Amniotic stem cell (primary cell): Measurements from ENCODE around the gene ANXA3.
"Not testable (repeated sequence)": the region's sequence is repeated elsewhere in the genome, so short reads cannot be mapped to it uniquely, and the experiment has no call there.

Experiments used
- DNase-seq: peaks from one replicate; lab custom pipeline; 2025; lab: John Stamatoyannopoulos, UW

The ANXA3 gene

DNA sequence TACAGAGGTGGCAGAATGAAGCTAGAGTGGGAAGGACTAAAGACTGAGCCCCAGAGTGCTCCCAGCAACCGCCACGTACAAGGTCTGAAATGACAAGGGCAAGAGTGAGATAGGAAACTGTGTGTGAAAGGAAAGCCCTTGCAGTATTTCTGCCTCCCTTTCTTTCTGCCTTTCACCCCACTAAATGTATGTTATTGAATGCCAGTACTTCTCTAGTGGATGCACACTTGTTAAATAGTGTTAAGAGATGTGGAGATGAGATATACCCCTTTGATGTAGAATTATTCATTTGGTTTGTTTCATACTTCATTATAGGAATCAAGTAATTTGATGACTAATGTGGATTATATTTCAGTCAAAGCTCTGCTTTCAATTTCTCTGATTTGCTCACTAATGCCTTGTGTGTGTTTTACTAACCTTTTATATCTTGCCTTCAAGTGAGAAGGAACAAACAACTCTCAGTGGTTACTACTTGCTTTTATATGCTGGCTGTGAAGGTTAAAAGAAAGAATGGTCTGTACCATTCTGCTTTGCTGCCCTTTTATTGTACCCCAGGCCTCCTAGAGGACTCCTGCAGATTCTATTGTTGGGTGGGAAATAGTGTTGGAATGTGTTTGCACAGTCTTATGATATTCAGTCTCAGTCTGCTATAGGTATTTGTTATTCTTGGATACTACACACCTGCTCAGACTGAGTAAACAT lies 8.0 kb upstream of the ANXA3 start:
- DNase-seq = no peak

DNA sequence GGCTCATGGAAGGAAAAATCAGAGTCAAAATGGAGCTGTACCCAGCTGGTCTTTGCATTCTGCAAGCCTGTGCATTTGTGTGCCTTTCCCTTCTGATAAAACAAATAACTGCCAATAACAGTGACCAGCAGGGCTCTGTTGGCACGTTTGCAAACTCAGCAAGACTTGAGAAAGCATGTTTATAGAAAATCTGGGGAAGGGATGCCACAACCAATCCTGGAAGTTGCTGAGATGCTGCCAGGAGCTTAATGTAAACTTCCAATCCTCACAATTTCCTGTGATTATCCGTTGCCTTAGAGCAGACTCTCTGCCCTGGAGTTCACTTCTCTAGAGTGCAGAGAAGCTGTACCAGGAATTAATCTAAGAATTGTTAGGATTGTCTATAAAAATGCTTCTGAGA lies 6.9 kb upstream of the ANXA3 start:
- no peak for DNase-seq

DNA sequence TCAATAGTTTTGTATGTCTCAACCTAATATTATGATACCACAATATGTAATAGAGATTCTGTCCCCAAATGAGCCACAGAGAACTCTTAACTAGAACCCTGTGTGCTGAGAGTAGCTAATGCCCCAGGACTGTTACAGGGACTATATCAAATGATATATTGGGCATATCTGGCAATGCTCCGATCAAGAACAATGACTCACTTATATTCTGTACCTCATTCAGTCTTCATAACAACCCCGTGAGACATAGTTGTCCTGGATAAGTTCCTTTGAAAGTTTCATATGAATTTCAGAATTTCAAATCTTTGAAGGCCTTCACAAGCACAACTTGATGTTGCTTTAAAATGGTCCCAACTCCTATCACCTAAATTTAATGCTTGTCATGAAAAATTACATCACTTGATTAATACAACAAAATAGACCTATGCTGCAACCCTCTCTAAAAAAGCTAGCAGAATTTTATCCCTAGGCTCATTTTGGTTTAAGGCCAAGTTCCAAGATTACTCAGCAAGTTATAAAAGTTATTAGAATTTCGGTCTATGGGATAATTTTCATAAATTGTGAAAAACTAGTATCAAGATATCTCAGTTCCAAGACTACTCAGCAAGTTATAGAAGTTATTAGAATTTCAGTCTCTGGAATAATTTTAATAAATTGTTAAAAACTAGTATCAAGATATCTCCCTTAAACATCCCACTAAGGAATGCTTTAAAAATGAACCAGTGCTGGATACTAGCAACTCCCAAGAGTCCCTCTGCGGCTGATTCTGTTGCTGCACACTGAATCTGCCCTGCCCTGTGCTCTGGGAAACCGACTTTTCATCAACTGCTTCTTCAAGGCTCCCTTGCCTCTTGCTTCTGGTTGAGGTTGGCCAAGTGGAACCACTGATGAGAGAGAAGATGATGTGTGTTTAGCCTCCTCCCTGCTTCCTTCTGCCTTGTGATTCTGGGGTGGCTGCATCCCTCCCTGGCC lies 6.0 kb upstream of the ANXA3 start:
- no peak for DNase-seq

DNA sequence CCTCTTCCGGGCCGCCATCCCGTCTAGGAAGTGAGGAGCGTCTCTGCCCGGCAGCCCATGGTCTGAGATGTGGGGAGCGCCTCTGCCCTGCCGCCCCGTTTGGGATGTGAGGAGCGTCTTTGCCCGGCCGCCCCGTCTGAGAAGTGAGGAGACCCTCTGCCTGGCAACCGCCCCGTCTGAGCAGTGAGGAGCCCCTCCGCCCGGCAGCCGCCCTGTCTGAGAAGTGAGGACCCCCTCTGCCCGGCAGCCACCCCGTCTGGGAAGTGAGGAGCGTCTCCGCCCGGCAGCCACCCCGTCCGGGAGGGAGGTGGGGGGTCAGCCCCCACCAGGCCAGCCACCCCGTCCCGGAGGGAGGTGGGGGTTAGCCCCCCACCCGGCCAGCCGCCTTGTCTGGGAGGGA lies 3.7 kb upstream of the ANXA3 start:
- DNase-seq = not testable (repeated sequence)

DNA sequence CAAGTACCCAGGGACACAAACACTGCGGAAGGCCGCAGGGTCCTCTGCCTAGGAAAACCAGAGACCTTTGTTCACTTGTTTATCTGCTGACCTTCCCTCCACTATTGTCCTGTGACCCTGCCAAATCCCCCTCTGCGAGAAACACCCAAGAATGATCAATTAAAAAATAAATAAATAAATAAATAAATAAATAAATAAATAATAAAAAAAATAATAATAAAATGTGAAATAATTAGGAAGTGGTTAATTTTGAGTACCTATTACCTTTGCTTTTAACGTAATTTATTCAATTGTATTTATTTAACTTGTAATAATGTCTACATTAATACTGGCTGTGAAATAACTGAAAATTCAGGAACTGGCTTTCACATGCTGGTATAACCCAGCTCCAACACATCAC lies 2.7 kb upstream of the ANXA3 start:
- not testable (repeated sequence) for DNase-seq

DNA sequence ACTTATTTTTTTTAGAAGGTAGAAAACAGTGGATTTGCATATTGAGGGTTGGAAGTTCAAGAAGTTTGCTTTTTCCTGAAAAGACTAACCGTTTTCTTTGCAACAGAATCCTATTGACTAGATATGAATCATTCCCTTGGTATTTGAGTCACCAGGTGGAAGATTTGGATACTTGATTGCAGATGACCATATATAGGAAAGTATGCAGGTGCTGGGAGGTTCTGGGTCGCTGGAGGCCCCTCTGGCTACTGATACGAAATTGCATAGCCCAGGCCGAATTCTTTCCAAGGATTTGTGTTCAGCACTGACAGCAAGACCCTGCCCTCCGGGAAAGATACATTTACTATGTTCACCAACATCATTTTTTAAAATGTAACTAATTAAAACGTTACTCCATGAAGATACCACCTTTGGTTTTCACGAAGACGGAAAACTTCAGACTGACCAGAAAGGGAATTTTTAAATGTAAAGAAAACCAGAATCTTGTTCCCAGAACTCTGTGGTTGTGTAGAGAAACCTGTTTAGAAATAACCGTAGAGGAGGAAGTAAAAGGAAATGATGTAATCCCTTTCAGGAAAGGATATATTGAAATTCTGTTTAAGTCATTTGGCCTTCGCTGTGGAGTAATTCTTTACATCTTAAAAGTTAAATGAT lies 946 bp downstream of the ANXA3 start:
- DNase-seq = no peak

DNA sequence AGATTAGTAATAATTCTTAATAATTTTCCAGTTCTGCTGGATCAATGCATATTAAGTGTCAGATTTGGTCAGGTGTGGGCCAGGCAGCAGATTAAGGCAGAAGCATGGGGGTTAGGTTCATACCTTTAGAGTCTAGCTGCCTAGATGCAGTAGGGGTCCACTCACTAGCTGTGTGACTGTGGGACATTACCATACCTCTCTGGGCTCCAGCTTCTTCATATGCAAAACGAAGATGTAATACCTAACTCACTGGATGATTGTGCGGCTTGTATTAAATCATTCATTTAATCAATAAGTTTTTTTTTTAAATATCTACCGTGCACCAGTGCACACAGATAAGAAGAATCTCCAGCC lies 1.4 kb downstream of the ANXA3 start:
- no peak for DNase-seq

DNA sequence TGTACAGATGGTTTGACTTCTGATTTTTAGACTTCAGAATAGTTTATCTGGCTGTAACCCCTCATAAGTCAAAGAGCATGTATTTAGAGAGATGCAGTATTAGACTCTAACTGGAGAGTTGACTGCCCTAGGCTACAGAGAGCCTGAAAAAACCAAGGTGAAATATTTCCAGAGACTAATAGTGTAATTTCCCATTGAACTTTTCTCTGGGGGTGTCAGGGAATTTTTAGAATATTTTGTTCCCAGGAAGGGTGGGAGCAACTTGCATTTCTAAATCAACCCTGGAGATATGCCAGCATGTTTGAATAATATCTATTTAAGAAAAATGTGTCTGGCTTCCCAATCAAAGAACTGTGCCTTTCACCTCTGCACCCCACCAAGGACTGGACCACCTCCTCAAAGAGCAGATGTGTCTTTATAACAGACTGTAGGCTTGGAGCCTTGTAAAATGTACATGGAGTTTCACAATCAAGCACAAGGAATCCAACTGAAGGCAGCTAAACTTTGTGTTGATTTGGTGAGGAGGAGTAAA lies 2.0 kb downstream of the ANXA3 start:
- no peak for DNase-seq

DNA sequence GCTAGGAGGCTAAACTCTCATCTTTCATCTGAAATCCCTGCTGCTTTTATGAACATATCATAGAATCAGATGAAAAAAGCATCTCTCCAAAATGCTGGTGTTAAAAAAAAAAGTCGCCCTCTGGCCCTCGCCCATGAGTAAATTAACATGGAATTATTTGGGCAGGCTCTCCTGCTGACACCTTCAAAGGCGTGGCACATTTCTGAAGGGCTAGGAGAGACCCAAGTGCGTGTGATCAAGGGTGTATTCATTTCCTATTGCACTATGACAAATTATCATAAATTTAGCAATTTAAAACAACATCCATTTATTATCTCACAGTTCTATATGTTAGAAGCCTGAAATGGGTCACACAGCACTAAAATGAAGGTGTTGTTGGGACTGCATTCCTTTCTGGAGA lies 5.1 kb downstream of the ANXA3 start:
- no peak for DNase-seq

DNA sequence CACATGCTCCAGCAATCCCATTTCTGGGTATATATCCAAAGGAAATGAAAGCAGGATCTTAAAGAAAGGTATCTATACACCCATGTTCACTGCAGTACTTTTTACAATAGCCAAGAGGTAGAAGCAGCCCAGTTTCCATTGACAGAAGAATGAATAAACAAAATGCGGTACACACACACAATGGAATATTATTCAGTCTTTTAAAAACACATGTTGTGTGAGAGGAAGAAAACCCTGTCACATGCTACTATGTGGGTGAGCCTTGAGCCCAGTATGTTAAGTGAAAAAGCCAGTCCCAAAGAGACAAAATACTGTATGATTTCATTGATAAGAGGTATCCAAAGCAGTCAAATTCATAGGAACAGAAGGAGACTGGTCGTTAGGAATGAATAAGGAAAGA lies 6.3 kb downstream of the ANXA3 start:
- DNase-seq = no peak

DNA sequence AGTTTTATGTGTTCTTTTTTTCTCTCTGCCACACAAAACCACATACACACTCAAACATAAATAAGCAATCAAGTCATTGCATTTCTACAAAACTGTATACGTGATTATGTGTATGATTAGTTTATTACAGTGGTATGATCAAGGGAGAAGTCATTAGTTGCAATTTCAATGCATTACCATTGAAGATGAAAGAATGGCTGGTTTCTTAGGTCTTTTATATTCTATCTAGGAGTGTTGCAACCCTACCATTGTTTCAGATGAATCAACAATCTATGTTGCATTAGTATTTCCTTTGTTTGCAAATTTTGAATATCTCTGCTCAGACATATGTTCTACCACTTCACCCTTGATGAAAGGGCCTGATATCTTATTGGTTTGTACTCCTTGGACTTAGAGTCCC lies 6.8 kb downstream of the ANXA3 start:
- no peak for DNase-seq

DNA sequence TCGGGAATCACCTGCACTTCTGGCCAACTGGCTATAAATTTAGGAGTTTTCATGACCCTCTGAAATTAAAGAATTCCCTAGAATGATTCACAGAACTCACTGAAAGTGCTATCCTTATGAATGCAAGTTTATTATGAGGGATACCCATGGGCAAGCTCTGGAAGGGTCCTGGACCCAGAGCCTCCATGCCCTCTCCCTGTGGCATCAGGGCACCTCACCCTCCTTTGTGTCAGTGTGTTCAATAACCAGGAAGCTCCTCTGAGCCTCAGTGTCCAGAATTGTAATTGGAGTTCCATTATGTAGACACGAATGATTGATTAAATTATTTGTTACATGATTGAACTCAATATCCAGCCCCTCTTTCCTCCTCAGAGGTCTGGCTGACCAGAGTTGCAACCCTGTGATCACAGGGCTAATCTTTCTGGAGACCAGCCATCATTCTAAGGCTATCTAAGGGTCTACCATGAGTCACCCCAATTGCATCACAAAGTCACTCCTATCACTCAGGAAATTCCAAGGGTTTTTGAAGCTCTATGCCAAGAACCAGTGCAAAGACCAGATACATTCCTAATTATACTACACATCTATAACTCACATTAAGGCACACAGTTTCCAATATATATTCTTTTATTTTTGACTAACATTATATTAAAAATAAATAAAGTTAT lies 8.9 kb downstream of the ANXA3 start:
- peak; percentile 59 for DNase-seq

DNA sequence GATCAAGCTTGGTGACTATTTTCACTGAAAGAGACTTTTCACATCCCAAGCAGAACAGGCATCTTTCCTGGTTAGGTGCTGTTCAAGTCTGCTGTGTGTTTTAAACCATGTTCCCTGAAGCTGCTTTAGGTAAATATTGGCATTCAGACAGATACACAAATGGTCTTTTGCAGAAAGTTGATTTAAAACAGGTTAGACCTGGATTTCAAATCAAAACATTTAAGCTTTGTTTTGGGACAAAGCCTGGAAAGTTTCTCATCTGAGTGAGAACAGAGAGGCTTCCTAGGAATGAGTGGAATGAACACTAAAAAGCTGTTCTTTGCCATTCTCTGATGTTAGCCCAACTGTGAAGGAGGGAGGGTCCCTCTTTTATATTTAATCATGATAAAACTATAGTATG lies 10.1 kb downstream of the ANXA3 start:
- no peak for DNase-seq

DNA sequence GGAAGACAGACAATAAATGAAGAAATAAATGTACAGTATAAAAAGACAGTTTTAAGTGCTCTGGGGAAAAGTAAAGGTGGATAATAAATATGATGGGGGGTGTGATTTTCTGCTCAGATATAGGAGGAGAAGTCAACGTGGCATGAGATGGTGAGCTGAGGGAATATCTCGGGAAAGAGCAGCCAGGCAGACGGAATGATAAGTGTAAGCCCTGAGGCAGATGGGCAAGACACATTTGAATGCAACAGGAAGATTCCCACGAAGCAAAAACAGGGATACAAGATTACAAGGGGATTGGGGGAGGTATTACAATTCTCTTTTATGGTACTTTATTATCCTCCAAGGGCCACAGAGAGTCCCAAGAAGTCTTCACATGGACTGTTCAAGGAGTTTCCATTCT lies 11.1 kb downstream of the ANXA3 start:
- DNase-seq = no peak

DNA sequence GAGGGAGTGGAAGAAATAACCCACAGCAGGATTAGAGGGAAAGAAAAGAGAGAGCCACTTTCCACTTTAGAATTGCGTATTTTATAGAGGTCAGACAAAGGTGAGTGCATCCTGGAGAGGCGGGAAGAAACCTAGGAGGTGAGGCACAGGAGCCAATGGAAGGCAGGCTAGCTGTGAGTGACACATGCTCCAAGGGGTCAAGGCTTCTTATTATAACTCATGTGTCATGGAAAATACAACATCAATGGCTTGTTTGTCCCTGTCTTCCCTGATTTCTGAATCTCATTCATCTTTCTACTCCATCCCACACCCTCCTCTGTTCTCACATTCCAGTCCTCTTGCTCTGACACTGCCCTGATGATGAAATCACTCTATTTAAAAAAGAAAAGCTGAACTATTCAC lies 14.4 kb downstream of the ANXA3 start:
- no peak for DNase-seq

DNA sequence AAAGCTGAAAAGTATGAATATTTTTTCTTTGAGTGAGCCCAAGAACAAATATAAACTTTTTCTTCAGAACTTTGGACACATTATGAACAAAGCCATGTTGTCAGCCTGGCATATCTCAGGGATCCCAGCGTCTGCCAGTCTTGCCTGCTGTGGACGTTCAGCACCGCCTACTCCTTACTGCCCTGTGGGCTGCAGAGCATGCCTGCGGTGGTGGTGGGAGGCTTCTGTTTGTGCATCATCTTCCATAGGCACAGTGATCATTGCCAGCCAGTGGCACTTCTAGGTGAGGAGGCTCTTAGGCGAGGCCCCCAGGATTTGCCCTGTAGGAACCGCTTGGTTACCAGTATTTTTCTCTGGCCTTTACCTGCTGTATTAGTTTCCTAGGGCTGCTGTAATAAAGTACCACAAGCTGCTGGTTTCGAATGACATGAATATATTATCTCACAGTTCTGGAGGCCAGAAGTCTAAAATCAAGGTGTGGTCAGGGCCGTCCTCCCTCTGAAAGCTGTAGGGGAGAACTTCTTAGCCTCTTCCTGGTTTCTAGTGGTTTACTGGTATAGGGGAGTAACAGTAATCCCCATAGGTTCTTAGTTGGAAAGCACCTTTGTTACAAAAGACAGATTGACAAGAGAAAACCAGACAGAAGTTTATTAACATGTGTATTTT lies 15.4 kb downstream of the ANXA3 start:
- DNase-seq = no peak

DNA sequence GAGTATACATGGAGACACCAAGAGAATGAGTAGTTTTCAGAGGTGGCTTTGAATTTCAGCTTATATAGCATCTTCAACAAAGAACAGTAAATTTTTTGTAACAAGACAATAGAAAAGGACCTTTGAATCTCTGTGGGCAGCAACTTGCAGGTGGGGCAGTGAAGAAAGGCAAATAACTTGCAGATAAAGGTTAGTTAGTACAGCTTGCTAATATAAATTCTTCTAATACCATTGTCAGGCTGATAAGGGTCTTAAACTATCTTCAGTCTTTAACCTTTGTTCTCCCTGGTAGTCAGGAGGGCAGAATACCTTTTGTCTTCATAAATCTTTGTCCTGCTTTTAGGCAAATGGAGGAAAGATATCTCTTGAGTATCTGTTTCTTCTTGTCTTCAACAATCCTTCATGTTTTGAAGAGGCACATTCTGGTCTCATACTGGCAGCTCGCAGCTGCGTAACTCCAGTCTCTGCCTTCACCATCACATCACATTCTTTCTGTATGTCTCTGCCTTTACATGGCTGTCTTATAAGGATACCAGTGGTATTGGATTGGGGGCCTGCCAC lies 16.0 kb downstream of the ANXA3 start:
- no peak for DNase-seq

DNA sequence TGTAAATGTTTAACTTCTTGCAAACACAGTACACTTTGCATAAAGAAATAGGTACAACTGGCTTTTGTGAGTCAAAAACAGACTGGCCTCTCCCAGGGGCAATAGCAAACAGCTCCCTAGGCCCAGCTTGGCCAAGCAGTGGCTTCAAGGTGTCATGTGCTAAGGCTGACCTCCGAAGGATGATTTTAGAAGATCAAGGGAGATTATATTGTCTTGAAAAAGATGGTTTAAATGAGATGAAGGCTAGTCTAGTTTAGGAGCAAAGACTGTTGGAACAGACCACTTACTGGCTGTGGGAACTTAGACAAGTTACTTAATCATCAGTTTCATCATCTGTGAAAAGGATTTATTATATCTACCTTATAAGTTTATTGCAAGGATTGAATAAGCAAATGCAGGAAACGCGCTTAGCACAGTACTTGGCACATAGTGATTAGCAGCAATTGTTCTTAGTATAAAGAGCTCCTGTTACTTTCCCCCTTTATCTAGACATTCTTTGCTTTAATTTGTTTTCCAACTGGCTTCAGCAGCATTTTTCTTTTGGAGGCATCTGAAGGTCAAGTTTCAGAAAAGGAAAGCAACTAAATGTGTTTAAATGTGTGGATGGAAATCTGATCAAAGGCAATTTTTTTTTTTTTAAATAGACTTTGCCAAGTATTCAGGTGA lies 17.2 kb downstream of the ANXA3 start:
- DNase-seq = no peak

DNA sequence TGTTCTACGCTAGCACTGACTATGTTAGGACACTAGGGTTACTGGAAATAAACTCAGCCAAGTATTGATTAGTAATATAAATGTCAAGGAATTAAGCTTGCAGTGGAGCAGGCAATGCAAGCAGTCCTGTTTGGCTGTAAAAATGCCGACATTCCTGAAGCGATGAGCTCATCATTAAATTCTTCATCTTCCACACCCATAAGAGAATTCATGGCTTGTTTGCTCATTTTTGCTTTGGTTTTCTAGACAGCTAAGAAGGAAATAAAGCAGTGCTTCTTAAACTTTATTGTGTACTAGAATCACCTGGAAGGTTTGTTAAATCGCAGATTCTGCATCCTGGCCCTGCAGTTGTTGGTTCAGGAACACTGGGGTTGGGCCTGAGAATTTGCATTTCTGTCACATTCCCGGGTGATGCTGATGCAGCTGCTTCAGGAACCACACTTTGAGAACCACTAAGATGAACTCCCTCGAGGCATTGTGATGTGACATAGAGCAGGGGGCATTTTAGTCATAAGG lies 17.8 kb downstream of the ANXA3 start:
- peak; percentile 36 for DNase-seq

DNA sequence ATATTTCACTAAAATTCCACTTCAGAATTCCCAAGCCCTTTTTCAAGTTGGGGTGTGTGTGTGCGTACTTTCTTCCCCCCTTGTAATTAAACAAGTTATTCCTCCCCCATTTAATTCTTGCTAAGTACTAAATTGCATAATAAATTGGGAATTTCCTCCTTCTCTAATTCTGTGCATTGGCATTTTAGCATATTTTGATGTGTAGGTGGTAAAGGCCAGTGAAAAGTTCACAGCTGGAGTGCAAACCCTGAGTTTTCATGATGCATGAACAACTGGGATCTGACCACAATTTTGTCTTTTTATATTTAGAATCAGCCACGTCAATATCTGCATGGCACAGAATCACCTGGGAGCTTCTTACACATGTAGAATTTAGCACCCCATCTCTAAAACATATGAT lies 18.5 kb downstream of the ANXA3 start:
- DNase-seq = no peak
